HCT116 (cell line): ENCODE results near the gene CNTROB.

Experiments used
- POLR2A ChIP-seq: IDR thresholded peaks from 2 replicates; pipeline ENCODE4 v1.7.0; 2011; ENCODE audit warnings: borderline replicate concordance; ENCODE audit not compliant: insufficient read depth, insufficient read length; ENCODE audit errors: extremely low read depth
- POLR2AphosphoS5 ChIP-seq: IDR thresholded peaks from 2 replicates; pipeline ENCODE4 v1.6.1; 2011; ENCODE audit warnings: mild to moderate bottlenecking, low read depth, low read length, moderate library complexity
- TCF7L2 ChIP-seq: IDR thresholded peaks from 2 replicates; pipeline ENCODE4 v1.7.0; 2011; ENCODE audit warnings: borderline replicate concordance, inconsistent platforms; ENCODE audit not compliant: insufficient read depth, insufficient read length; ENCODE audit errors: extremely low read depth
- ZFX ChIP-seq: fragments of 450-650 bp; IDR thresholded peaks from 2 replicates; pipeline ENCODE4 v1.6.1; 2017
- TF ChIP-seq, protein P1 (sequence below): IDR thresholded peaks from 2 replicates; pipeline ENCODE4 v1.6.1; 2012; ENCODE audit warnings: low read depth
- TF ChIP-seq, protein P2 (sequence below), 3 experiments: fragments of 200-600 bp in 1 of 3; sonication (generic) in 1 of 3; IDR thresholded peaks in 2 of 3; conservative IDR thresholded peaks in 1 of 3; 2 replicates each; pipeline ENCODE4 v1.5.1; 2012 to 2017; ENCODE audit warnings: low read depth in 2 of 3, low read length in 2 of 3, antibody characterized with exemption in 1 of 3, borderline replicate concordance in 1 of 3, control low read depth in 1 of 3, mild to moderate bottlenecking in 1 of 3, mixed read lengths in 1 of 3, mixed run types in 1 of 3, moderate library complexity in 1 of 3; ENCODE audit not compliant: insufficient read depth in 1 of 3

DNA sequence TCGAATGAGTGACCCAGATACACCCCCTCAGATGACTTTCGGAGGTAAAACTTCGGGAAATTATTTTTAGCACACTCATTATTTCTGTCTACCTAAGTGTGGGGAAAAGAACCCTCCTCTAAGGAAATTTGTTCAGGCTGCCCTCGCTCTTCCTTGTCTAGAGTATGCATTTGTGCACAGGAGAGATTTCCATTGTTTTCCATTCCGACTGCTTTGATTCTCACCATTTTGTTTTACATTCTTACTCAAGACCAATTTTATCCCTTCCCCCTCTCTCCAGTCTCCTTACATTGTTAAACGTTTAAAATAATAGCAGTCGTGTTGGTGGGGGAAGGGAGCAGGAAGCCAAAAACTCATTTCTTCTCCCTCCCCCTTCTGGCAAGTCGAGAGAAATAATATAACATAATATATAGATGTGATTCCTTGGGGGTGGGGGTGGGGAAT lies 44.9 kb upstream of the CNTROB start:
- TF ChIP-seq, protein P1, sequence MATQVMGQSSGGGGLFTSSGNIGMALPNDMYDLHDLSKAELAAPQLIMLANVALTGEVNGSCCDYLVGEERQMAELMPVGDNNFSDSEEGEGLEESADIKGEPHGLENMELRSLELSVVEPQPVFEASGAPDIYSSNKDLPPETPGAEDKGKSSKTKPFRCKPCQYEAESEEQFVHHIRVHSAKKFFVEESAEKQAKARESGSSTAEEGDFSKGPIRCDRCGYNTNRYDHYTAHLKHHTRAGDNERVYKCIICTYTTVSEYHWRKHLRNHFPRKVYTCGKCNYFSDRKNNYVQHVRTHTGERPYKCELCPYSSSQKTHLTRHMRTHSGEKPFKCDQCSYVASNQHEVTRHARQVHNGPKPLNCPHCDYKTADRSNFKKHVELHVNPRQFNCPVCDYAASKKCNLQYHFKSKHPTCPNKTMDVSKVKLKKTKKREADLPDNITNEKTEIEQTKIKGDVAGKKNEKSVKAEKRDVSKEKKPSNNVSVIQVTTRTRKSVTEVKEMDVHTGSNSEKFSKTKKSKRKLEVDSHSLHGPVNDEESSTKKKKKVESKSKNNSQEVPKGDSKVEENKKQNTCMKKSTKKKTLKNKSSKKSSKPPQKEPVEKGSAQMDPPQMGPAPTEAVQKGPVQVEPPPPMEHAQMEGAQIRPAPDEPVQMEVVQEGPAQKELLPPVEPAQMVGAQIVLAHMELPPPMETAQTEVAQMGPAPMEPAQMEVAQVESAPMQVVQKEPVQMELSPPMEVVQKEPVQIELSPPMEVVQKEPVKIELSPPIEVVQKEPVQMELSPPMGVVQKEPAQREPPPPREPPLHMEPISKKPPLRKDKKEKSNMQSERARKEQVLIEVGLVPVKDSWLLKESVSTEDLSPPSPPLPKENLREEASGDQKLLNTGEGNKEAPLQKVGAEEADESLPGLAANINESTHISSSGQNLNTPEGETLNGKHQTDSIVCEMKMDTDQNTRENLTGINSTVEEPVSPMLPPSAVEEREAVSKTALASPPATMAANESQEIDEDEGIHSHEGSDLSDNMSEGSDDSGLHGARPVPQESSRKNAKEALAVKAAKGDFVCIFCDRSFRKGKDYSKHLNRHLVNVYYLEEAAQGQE, result no peak
- TF ChIP-seq ZFX (no peak), POLR2A (no peak), POLR2AphosphoS5 (no peak), TCF7L2 (no peak)
- TF ChIP-seq, protein P2, sequence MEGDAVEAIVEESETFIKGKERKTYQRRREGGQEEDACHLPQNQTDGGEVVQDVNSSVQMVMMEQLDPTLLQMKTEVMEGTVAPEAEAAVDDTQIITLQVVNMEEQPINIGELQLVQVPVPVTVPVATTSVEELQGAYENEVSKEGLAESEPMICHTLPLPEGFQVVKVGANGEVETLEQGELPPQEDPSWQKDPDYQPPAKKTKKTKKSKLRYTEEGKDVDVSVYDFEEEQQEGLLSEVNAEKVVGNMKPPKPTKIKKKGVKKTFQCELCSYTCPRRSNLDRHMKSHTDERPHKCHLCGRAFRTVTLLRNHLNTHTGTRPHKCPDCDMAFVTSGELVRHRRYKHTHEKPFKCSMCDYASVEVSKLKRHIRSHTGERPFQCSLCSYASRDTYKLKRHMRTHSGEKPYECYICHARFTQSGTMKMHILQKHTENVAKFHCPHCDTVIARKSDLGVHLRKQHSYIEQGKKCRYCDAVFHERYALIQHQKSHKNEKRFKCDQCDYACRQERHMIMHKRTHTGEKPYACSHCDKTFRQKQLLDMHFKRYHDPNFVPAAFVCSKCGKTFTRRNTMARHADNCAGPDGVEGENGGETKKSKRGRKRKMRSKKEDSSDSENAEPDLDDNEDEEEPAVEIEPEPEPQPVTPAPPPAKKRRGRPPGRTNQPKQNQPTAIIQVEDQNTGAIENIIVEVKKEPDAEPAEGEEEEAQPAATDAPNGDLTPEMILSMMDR (IDR thresholded peaks at IDR 0.05 in 2 of 3, conservative IDR thresholded peaks at IDR 0.05 in 1 of 3; ENCODE audit: borderline replicate concordance in 1 of 3, insufficient read depth in 1 of 3, low read depth in 2 of 3, low read length in 2 of 3), result no peak
